NCI-H82 (cell line): ENCODE data around the gene DHX15.
A peak's percentile ranks its signal among the peaks of the same experiment; 100 is the strongest.

ENCODE experiments used
- DNase-seq: peaks from one replicate; lab custom pipeline; 2025; lab: John Stamatoyannopoulos, UW

Gene DHX15

GRCh38 chr4:24582235-24582832 is 2.0 kb downstream of the DHX15 start:
- peak; percentile 41 for DNase-seq

GRCh38 chr4:24578364-24578763 is 6.0 kb downstream of the DHX15 start:
- DNase-seq = no peak

GRCh38 chr4:24576276-24576675 is 8.1 kb downstream of the DHX15 start:
- no peak for DNase-seq

GRCh38 chr4:24574236-24574635 is 10.1 kb downstream of the DHX15 start:
- DNase-seq = no peak

GRCh38 chr4:24573582-24573981 is 10.8 kb downstream of the DHX15 start:
- DNase-seq = no peak

GRCh38 chr4:24570574-24571236 is 13.6 kb downstream of the DHX15 start:
- no peak for DNase-seq

GRCh38 chr4:24570172-24570571 is 14.2 kb downstream of the DHX15 start:
- no peak for DNase-seq

- DNase-seq = no peak
Measured at GRCh38 chr4:24569662-24570061, 14.7 kb downstream of the DHX15 start.

GRCh38 chr4:24568425-24568824 is 15.9 kb downstream of the DHX15 start:
- DNase-seq = no peak

GRCh38 chr4:24565054-24565453 is 19.3 kb downstream of the DHX15 start:
- no peak for DNase-seq

GRCh38 chr4:24564488-24564887 is 19.9 kb downstream of the DHX15 start:
- no peak for DNase-seq

- DNase-seq = no peak
Measured at GRCh38 chr4:24561438-24562139, 22.8 kb downstream of the DHX15 start.

GRCh38 chr4:24560868-24561368 is 23.4 kb downstream of the DHX15 start:
- peak; percentile 6 for DNase-seq

GRCh38 chr4:24559889-24560288 is 24.5 kb downstream of the DHX15 start:
- DNase-seq = no peak

GRCh38 chr4:24559032-24559821 is 25.1 kb downstream of the DHX15 start:
- no peak for DNase-seq

GRCh38 chr4:24557026-24558025 is 27.0 kb downstream of the DHX15 start:
- DNase-seq = no peak

GRCh38 chr4:24551492-24552289 is 32.7 kb downstream of the DHX15 start:
- DNase-seq = no peak

- no peak for DNase-seq
Measured at GRCh38 chr4:24550441-24551175, 33.7 kb downstream of the DHX15 start.

GRCh38 chr4:24547979-24548378 is 36.4 kb downstream of the DHX15 start:
- DNase-seq = no peak
